Measurements from ENCODE around the gene ATG7.

The ATG7 gene

GRCh38 chr3:11379824-11380701, 107.9 kb downstream of the ATG7 start (continued):
- no peak for TF ChIP-seq MEIS1 (CRISPR knock-in tag; IDR thresholded peaks at IDR 0.05; ENCODE audit: borderline replicate concordance)
- TF ChIP-seq ZNF350 (tag by site-specific recombination; IDR thresholded peaks at IDR 0.05) = no peak
- no peak for TF ChIP-seq ZNF280D (tag by site-specific recombination; IDR thresholded peaks at IDR 0.05)
- no peak for TF ChIP-seq ZBTB7A (tag by site-specific recombination; IDR thresholded peaks at IDR 0.05; ENCODE audit: low read depth)
- TF ChIP-seq MZF1 (tag by site-specific recombination; IDR thresholded peaks at IDR 0.05; ENCODE audit: borderline replicate concordance) = no peak
- TF ChIP-seq ZBTB49 (tag by site-specific recombination; IDR thresholded peaks at IDR 0.05; ENCODE audit: low read depth) = no peak
- no peak for TF ChIP-seq ZBTB48 (tag by site-specific recombination; IDR thresholded peaks at IDR 0.05)
- 0 out of 2 replicates have a peak, but pooled peaks have one; percentile 33 for TF ChIP-seq ZEB2 (tag by site-specific recombination; IDR thresholded peaks at IDR 0.05)
- no peak for TF ChIP-seq ZNF785 (tag by site-specific recombination; IDR thresholded peaks at IDR 0.05)
- TF ChIP-seq ZBTB21 (tag by site-specific recombination; IDR thresholded peaks at IDR 0.05) = no peak
- TF ChIP-seq ZNF362 (tag by site-specific recombination; IDR thresholded peaks at IDR 0.05) = no peak
- no peak for TF ChIP-seq WT1 (tag by site-specific recombination; IDR thresholded peaks at IDR 0.05)
- no peak for TF ChIP-seq ZBTB20 (tag by site-specific recombination; IDR thresholded peaks at IDR 0.05)
- TF ChIP-seq KLF17 (tag by site-specific recombination; IDR thresholded peaks at IDR 0.05) = no peak
- 0 out of 2 replicates have a peak, but pooled peaks have one; percentile 55 for TF ChIP-seq ZSCAN30 (tag by site-specific recombination; IDR thresholded peaks at IDR 0.05)
- TF ChIP-seq FEZF1 (tag by site-specific recombination; IDR thresholded peaks at IDR 0.05) = peak; percentile 41; the same call in 1 of the 2 replicates
- TF ChIP-seq ZNF10 (tag by site-specific recombination; IDR thresholded peaks at IDR 0.05) = no peak
- no peak for TF ChIP-seq ZNF510 (tag by site-specific recombination; IDR thresholded peaks at IDR 0.05; ENCODE audit: insufficient replicate concordance)
- no peak for TF ChIP-seq ZNF174 (tag by site-specific recombination; IDR thresholded peaks at IDR 0.05)
- no peak for TF ChIP-seq ZFP37 (tag by site-specific recombination; IDR thresholded peaks at IDR 0.05)
- TF ChIP-seq ZNF488 (tag by site-specific recombination; IDR thresholded peaks at IDR 0.05) = no peak
- no peak for TF ChIP-seq ZIC2 (tag by site-specific recombination; IDR thresholded peaks at IDR 0.05)
- TF ChIP-seq TCF7L2 (IDR thresholded peaks at IDR 0.05; ENCODE audit: borderline replicate concordance, low read depth, low read length) = peak; percentile 95
- TF ChIP-seq SP7 (tag by site-specific recombination; IDR thresholded peaks at IDR 0.05) = no peak
- no peak for TF ChIP-seq ZNF654 (tag by site-specific recombination; IDR thresholded peaks at IDR 0.05; ENCODE audit: low read depth)
- no peak for TF ChIP-seq ZNF624 (tag by site-specific recombination; IDR thresholded peaks at IDR 0.05)
- no peak for TF ChIP-seq ZNF175 (tag by site-specific recombination; IDR thresholded peaks at IDR 0.05)
- TF ChIP-seq SP3 (tag by site-specific recombination; IDR thresholded peaks at IDR 0.05) = no peak
- TF ChIP-seq ZBTB17 (tag by site-specific recombination; IDR thresholded peaks at IDR 0.05) = peak; percentile 32; the same call in 1 of the 2 replicates
- no peak for TF ChIP-seq ZNF530 (tag by site-specific recombination; IDR thresholded peaks at IDR 0.05; ENCODE audit: low read depth)
- TF ChIP-seq OVOL3 (tag by site-specific recombination; IDR thresholded peaks at IDR 0.05) = no peak
- TF ChIP-seq ZNF2 (tag by site-specific recombination; IDR thresholded peaks at IDR 0.05) = no peak
